ENCODE data around the gene PCDHA3.

GRCh38 chr5:140842798-140843733 is 42.2 kb downstream of the PCDHA3 start:
- TF ChIP-seq, protein P1, sequence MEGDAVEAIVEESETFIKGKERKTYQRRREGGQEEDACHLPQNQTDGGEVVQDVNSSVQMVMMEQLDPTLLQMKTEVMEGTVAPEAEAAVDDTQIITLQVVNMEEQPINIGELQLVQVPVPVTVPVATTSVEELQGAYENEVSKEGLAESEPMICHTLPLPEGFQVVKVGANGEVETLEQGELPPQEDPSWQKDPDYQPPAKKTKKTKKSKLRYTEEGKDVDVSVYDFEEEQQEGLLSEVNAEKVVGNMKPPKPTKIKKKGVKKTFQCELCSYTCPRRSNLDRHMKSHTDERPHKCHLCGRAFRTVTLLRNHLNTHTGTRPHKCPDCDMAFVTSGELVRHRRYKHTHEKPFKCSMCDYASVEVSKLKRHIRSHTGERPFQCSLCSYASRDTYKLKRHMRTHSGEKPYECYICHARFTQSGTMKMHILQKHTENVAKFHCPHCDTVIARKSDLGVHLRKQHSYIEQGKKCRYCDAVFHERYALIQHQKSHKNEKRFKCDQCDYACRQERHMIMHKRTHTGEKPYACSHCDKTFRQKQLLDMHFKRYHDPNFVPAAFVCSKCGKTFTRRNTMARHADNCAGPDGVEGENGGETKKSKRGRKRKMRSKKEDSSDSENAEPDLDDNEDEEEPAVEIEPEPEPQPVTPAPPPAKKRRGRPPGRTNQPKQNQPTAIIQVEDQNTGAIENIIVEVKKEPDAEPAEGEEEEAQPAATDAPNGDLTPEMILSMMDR (IDR thresholded peaks at IDR 0.05; ENCODE audit: low read length) = no peak
- no peak for TF ChIP-seq EZH2phosphoT487 (IDR thresholded peaks at IDR 0.05; ENCODE audit: low read length)
- TF ChIP-seq EZH2 (optimal IDR thresholded peaks at IDR 0.05; ENCODE audit: low read depth, low read length) = no peak

Measured in MM.1S (cell line).